Measurements from ENCODE around the gene TMEM14C.

The TMEM14C gene

DNA sequence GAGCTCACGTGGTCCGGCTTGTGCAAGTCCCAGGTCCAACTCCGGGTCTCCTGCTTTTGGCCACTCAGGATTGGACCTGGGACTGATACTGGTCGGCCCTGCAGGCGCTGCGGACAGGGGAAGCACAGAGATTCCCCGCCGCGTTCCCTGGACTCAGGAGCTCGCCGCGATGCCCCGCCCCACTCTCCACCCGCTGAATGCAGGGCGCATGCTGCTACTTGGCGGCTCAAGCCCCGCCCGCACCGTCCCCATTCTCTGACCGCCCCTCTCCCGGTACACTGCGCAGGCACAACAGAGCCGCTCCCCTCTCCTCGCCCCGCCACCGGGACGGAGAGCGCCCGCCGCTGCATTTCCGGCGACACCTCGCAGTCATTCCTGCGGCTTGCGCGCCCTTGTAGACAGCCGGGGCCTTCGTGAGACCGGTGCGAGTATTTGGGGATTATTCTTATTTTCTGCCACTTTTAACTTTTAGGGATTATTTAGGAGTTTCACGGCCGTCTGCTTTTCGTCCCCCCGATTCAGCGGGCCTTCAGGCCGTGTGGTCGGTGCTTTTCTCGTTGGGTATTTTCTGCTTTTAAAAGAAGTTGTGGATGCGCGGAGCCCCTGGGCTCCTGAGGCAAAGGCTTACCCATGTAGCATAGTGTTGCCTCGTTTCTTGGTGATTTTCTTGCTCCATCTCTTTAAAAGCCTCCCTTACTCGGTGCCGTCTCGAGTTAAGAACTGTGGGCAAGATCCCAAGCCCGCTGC, at the start of gene TMEM14C:
Gene TMEM14C, plus strand, starts transcription at position 251 of the 747 bp plus-strand sequence. CDS start 1,544 bp downstream, outside the sequence.
- peak; percentile 93 for DNase-seq
- TF ChIP-seq POLR2A (IDR thresholded peaks at IDR 0.05; ENCODE audit: low read length) (peak; percentile 85), GATA1 (IDR thresholded peaks at IDR 0.05; ENCODE audit: low read depth, low read length) (no peak)

GRCh38 chr6:10676403-10676802, 46.5 kb upstream of the TMEM14C start:
- no peak for DNase-seq
- TF ChIP-seq POLR2A (IDR thresholded peaks at IDR 0.05; ENCODE audit: low read length) (no peak), GATA1 (IDR thresholded peaks at IDR 0.05; ENCODE audit: low read depth, low read length) (no peak)

DNA sequence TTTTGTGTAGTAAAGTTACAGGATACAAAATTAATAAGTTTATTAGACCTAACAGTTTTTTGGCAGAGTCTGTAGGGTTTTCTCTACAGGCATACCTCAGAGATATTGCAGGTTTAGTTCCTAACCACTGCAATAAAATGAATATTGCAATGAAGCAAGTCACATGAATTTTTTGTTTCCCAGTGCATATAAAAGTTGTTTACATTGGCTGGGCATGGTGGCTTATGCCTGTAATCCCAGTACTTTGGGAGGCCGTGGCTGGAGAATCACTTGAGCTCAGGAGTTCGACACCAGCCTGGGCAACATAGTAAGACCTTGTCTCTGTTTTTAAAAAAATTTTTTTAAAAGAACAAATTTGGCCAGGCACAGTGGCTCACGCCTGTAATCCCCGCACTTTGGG, 44.4 kb upstream of the TMEM14C start:
- no peak for DNase-seq
- TF ChIP-seq GATA1 (IDR thresholded peaks at IDR 0.05; ENCODE audit: low read depth, low read length) (no peak), POLR2A (IDR thresholded peaks at IDR 0.05; ENCODE audit: low read length) (no peak)

DNA sequence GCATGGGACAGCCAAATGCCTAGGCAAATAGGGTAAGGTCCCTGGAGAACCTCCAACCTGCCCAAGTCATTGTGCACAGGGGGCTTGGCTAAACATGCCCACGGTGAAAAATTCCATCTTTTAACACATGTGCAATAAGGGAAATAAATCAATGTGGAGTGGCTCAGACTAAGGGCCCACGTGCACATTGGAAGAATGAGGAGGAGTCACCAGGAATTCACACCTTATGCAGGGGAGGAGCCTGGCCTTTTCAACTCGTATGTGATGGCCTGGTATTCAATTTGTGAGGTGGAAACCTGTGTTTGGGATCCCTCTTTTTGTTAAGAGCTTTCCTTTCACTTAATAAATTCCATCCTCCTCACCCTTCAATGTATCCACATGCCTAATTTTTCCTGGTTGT, 41.1 kb upstream of the TMEM14C start:
- no peak for TF ChIP-seq POLR2A (IDR thresholded peaks at IDR 0.05; ENCODE audit: low read length)
- TF ChIP-seq GATA1 (IDR thresholded peaks at IDR 0.05; ENCODE audit: low read depth, low read length): no peak
- DNase-seq: no peak

DNA sequence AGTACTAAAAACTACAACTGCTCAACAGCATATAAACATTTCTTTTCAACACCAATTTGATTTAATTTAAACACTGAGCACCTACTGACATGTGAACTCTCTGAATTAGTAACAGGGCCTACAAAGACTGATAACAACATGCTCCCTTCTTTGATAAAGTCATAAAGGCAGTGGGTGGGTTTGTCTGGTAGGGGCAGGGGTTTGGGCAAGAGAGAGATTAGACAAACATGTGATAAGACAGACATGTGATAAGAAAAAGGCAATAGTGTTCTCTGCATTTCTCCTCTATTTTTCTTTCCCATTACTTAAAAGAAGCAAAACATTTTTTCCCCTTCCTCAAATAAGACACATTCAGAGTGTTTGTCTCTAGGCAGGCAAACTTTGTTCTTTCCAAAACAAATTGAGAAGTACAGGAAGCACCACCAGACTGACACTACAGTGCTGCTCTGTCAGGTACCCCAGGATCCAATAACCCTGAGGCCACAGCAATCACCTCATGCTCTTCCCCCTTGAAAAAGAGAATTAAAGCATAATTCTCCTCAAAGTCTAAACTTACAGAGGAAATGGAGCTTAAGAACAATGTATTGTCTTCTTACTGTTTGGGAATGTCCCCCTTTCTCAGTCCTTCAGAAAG, 40.4 kb upstream of the TMEM14C start:
- DNase-seq: peak; percentile 44 to 79
- TF ChIP-seq POLR2A (IDR thresholded peaks at IDR 0.05; ENCODE audit: low read length) (no peak), GATA1 (IDR thresholded peaks at IDR 0.05; ENCODE audit: low read depth, low read length) (no peak)

GRCh38 chr6:10684618-10685017, 38.3 kb upstream of the TMEM14C start:
- TF ChIP-seq GATA1 (IDR thresholded peaks at IDR 0.05; ENCODE audit: low read depth, low read length) (no peak), POLR2A (IDR thresholded peaks at IDR 0.05; ENCODE audit: low read length) (no peak)
- DNase-seq: no peak

GRCh38 chr6:10685092-10685915, 37.6 kb upstream of the TMEM14C start:
- TF ChIP-seq POLR2A (IDR thresholded peaks at IDR 0.05; ENCODE audit: low read length) (no peak), GATA1 (IDR thresholded peaks at IDR 0.05; ENCODE audit: low read depth, low read length) (no peak)
- DNase-seq: peak; percentile 37 to 76

GRCh38 chr6:10686901-10687300, 36.0 kb upstream of the TMEM14C start:
- no peak for TF ChIP-seq POLR2A (IDR thresholded peaks at IDR 0.05; ENCODE audit: low read length)
- no peak for TF ChIP-seq GATA1 (IDR thresholded peaks at IDR 0.05; ENCODE audit: low read depth, low read length)
- no peak for DNase-seq

GRCh38 chr6:10687582-10687981, 35.3 kb upstream of the TMEM14C start:
- no peak for DNase-seq
- TF ChIP-seq GATA1 (IDR thresholded peaks at IDR 0.05; ENCODE audit: low read depth, low read length) (no peak), POLR2A (IDR thresholded peaks at IDR 0.05; ENCODE audit: low read length) (no peak)

- no peak for DNase-seq
- TF ChIP-seq POLR2A (IDR thresholded peaks at IDR 0.05; ENCODE audit: low read length) (no peak), GATA1 (IDR thresholded peaks at IDR 0.05; ENCODE audit: low read depth, low read length) (no peak)
Observed at GRCh38 chr6:10690651-10691445, 32.0 kb upstream of the TMEM14C start.

DNA sequence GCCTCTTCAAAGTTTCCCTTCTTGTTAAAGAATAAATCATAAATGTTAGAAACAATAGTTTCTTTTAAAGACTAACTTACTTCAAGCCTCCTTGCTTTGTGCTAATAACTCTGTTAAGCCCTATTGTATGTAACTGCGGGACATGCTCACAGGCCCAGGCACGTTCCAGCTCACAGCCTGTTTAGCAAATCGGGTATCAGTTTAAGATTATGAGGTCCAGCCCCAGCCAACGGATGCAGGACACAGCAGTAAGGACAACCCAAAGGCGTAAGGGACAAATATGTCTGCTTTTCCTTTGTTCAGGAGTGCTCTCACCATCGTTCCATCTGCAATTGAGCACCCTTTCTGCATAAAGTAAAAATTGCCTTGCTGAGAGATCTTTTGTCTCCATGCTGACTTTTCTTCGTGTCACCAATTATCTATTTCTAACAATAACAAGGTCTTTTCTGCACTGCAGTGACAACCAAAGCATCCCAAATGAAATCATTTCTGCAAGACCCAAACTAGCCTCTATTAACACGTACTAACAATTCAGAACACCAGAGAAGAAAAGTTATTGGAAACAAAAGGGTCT, 29.8 kb upstream of the TMEM14C start:
- peak; percentile 37 to 42 for DNase-seq
- no peak for TF ChIP-seq POLR2A (IDR thresholded peaks at IDR 0.05; ENCODE audit: low read length)
- TF ChIP-seq GATA1 (IDR thresholded peaks at IDR 0.05; ENCODE audit: low read depth, low read length): no peak

DNA sequence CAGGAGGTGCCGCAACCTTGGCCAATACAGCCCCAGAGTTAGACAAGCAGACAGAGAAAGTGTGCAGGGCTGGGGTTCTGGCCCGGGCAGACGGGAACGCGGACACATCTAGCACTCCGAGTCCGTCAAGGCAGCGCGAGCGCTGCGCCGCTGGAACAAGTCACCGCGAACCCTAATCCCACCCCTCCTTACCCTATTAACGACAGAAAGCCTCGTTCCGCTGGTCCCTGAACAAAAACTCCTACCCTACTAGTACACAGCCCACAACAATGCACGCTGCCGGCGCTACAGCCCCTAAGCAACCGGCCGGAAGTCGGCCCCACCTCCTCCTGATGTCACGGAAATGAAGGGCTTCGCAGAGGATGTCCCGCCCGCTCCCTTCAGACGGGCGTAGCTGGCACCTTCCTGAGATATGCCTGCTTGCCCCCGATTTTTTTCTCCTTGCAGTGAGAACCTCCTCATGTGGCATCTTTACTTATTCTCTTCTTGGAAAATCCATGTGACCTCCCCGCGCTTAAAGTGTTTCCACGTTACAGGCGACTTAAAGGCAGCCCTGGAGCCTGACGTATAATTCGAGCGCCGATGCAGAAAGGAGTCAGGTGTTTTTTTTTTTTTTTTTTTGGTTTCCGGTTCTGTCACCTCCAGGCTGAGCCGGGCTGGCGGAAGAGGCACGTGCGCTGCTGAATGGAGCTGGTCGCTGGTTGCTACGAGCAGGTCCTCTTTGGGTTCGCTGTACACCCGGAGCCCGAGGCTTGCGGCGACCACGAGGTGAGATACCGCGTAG, 28.4 kb upstream of the TMEM14C start, which contains the start of the genes C6orf52 and PAK1IP1:
Gene C6orf52, minus strand, starts transcription at position 315 of the 784 bp plus-strand sequence. CDS start 7,066 bp downstream, outside the sequence.
Gene PAK1IP1, plus strand, starts transcription at position 671 of the 784 bp plus-strand sequence. Its CDS starts 14 bp downstream, at position 685.
- TF ChIP-seq POLR2A (IDR thresholded peaks at IDR 0.05; ENCODE audit: low read length) (peak; percentile 99), GATA1 (IDR thresholded peaks at IDR 0.05; ENCODE audit: low read depth, low read length) (no peak)
- peak; percentile 96 to 99 for DNase-seq

Measured in erythroblast (primary cell).